A549 (cell line): ENCODE results near the gene ZNF541.

ENCODE experiments used
- CEBPB ChIP-seq, 2 experiments: fragments of >200 bp in 1 of 2; sonication (Bioruptor Twin) in 1 of 2; formaldehyde crosslinking in 1 of 2; IDR thresholded peaks; 2 replicates each; pipeline ENCODE4 v1.6.1; 2012 to 2016
- CTCF ChIP-seq: fragments of >200 bp; sonication (Bioruptor Twin); formaldehyde crosslinking; IDR thresholded peaks from 3 replicates; pipeline ENCODE4 v1.5.1; 2016
- EP300 ChIP-seq, 2 experiments: fragments of >200 bp; sonication (Bioruptor Twin); formaldehyde crosslinking; IDR thresholded peaks; 2 replicates in 1 of 2; 3 replicates in 1 of 2; pipeline ENCODE4 v1.6.1; 2016 to 2017
- FOXS1 ChIP-seq: fragments of 250-450 bp; sonication (Bioruptor Pico); IDR thresholded peaks from 2 replicates; pipeline ENCODE4 v1.5.0; 2020; ENCODE audit warnings: mild to moderate bottlenecking, moderate library complexity
- JUN ChIP-seq, 2 experiments: fragments of >200 bp; sonication (Bioruptor Twin); formaldehyde crosslinking; IDR thresholded peaks; 2 replicates in 1 of 2; 3 replicates in 1 of 2; pipeline ENCODE4 v1.6.1; 2016 to 2017
- KDM5A ChIP-seq: fragments of 200-600 bp; sonication (generic); IDR thresholded peaks from 2 replicates; pipeline ENCODE4 v1.6.1; 2016; ENCODE audit warnings: antibody characterized with exemption, mild to moderate bottlenecking
- POLR2A ChIP-seq: IDR thresholded peaks from 2 replicates; pipeline ENCODE4 v1.6.1; 2012; ENCODE audit warnings: mild to moderate bottlenecking, low read length
- POLR2AphosphoS2 ChIP-seq: conservative IDR thresholded peaks from 2 replicates; pipeline ENCODE4 v1.6.1; 2012; ENCODE audit warnings: low read length, improper control_type of control experiment, inconsistent platforms
- RAD21 ChIP-seq, 2 experiments: fragments of >200 bp in 1 of 2; sonication (Bioruptor Twin) in 1 of 2; formaldehyde crosslinking in 1 of 2; IDR thresholded peaks in 1 of 2; conservative IDR thresholded peaks in 1 of 2; 2 replicates in 1 of 2; 3 replicates in 1 of 2; pipeline ENCODE4 v1.6.1; 2012 to 2018; ENCODE audit warnings: inconsistent platforms in 1 of 2
- RNF2 ChIP-seq: fragments of 200-600 bp; sonication (generic); IDR thresholded peaks from 2 replicates; pipeline ENCODE4 v1.6.1; 2016; ENCODE audit warnings: low read depth, mild to moderate bottlenecking, antibody characterized with exemption, moderate library complexity, borderline replicate concordance
- SMC3 ChIP-seq: fragments of >200 bp; sonication (Bioruptor Twin); formaldehyde crosslinking; IDR thresholded peaks from 3 replicates; pipeline ENCODE4 v1.6.1; 2018; ENCODE audit warnings: inconsistent platforms
- TF ChIP-seq, protein P1 (sequence below): IDR thresholded peaks from 2 replicates; pipeline ENCODE4 v1.6.1; 2012
- TF ChIP-seq, protein P2 (sequence below): fragments of 200-600 bp; sonication (generic); IDR thresholded peaks from 2 replicates; pipeline ENCODE4 v1.6.1; 2016; ENCODE audit warnings: antibody characterized with exemption, mild to moderate bottlenecking, moderate library complexity

DNA sequence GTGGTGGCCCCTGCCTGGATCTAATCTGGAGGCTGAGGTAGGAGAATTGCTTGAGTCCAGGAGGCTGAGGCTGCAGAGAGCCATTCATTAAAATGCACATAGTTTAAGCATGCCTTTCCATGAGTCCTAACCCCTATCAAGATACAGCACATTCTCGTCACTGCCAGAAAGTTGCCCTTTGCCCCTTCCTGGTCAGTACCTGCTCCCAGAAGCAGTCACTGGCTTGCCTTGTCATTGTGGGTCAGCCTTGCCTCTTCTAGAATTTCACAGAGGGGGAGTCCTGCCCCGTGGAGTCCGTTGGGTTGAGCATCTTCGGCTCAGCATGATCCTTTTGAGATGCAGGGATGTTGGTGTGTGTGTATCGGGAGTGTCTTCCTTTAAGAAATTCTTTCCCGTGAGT, 46.8 kb upstream of the ZNF541 start:
- TF ChIP-seq POLR2A (no peak), CTCF (no peak), JUN (IDR thresholded peaks at IDR 0.05) (no peak), SMC3 (no peak), RNF2 (no peak), CEBPB (IDR thresholded peaks at IDR 0.05) (no peak), RAD21 (conservative IDR thresholded peaks at IDR 0.05 in 1 of 2, IDR thresholded peaks at IDR 0.05 in 1 of 2) (no peak), EP300 (IDR thresholded peaks at IDR 0.05) (no peak), POLR2AphosphoS2 (no peak), FOXS1 (CRISPR knock-in tag) (no peak), KDM5A (no peak)
- TF ChIP-seq, protein P1, sequence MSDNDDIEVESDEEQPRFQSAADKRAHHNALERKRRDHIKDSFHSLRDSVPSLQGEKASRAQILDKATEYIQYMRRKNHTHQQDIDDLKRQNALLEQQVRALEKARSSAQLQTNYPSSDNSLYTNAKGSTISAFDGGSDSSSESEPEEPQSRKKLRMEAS: no peak
- TF ChIP-seq, protein P2, sequence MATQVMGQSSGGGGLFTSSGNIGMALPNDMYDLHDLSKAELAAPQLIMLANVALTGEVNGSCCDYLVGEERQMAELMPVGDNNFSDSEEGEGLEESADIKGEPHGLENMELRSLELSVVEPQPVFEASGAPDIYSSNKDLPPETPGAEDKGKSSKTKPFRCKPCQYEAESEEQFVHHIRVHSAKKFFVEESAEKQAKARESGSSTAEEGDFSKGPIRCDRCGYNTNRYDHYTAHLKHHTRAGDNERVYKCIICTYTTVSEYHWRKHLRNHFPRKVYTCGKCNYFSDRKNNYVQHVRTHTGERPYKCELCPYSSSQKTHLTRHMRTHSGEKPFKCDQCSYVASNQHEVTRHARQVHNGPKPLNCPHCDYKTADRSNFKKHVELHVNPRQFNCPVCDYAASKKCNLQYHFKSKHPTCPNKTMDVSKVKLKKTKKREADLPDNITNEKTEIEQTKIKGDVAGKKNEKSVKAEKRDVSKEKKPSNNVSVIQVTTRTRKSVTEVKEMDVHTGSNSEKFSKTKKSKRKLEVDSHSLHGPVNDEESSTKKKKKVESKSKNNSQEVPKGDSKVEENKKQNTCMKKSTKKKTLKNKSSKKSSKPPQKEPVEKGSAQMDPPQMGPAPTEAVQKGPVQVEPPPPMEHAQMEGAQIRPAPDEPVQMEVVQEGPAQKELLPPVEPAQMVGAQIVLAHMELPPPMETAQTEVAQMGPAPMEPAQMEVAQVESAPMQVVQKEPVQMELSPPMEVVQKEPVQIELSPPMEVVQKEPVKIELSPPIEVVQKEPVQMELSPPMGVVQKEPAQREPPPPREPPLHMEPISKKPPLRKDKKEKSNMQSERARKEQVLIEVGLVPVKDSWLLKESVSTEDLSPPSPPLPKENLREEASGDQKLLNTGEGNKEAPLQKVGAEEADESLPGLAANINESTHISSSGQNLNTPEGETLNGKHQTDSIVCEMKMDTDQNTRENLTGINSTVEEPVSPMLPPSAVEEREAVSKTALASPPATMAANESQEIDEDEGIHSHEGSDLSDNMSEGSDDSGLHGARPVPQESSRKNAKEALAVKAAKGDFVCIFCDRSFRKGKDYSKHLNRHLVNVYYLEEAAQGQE: no peak
